ENCODE data around the gene SEC23B. TPM values are rescaled to one million over a fixed set of nuclear protein-coding genes. Genes with fewer than 3 reads are reported as not detected.

The SEC23B gene
- total and polyA plus RNA-seq, 2 of the 13 experiments (the other 11 are each of a cell fraction or from before 2014, with no cell fraction given): 114 to 120 TPM

DNA sequence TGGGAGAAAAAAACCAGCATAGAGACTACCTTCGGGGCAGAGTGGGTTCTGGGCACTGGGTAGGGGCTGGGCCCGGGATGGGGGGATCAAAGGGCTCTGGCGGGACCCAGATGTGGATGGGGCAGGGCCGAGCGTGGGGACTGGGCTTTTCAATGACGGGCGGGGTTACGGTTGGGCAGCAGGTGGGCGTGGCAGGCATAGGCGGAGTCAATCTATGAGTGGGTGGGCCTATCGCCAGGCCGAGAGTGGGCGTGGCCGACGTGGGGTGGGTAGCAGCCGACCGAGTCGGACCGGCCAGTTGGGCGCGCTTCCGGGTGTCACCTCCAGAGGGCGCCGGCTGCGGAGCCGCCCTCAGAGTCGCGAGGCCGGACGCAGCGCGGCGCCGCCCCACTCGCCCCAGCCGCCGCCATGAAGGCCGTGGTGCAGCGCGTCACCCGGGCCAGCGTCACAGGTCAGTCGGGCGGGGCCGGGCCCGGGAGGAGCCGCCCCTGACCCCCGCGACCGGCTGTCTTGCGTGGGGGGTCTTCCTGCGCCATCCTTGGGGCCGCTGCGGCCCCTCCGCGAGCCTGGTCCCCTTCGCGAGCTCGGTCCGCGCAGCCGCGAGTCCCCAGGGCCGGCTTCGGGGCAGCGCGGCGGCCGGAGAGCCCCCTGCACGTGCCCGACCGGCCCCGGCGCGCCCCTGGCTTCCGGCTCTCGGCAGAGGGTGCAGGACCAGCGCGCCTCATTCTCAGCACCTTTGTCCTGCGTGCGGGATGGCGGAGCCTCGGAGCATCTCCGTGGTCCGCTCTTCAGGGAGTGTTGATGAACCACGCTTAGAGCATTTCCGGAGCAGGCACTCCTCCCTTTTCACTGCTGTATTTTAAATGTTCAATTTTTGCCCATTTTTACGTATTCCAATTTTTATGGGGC is 80.2 kb downstream of the SEC23B start, which contains the start of gene DTD1 (continued):
- TF ChIP-seq SAP130 (CRISPR knock-in tag; IDR thresholded peaks at IDR 0.05; ENCODE audit: low read depth) (peak; percentile 81), TRIM24 (CRISPR knock-in tag; IDR thresholded peaks at IDR 0.05) (no peak), ZMYM4 (CRISPR knock-in tag; IDR thresholded peaks at IDR 0.05) (peak; percentile 99), ZNF501 (CRISPR knock-in tag; IDR thresholded peaks at IDR 0.05) (no peak; the same call in 1 of the 2 replicates), PRPF4 (IDR thresholded peaks at IDR 0.05; ENCODE audit: low read depth, low read length, poor library complexity, severe bottlenecking) (no peak), NR3C1 (CRISPR knock-in tag; IDR thresholded peaks at IDR 0.05) (no peak), ZNF264 (CRISPR knock-in tag; IDR thresholded peaks at IDR 0.05) (peak; percentile 65; the same call in 1 of the 2 replicates), ZNF644 (CRISPR knock-in tag; IDR thresholded peaks at IDR 0.05; ENCODE audit: low read depth) (no peak), GATAD2A (CRISPR knock-in tag; IDR thresholded peaks at IDR 0.05) (no peak; the same call in 1 of the 2 replicates), ZNF749 (CRISPR knock-in tag; IDR thresholded peaks at IDR 0.05; ENCODE audit: borderline replicate concordance) (0 out of 2 replicates have a peak, but pooled peaks have one; percentile 3), ZNF234 (CRISPR knock-in tag; conservative IDR thresholded peaks at IDR 0.05) (no peak), ZNF251 (CRISPR knock-in tag; IDR thresholded peaks at IDR 0.05) (no peak), ZNF296 (CRISPR knock-in tag; conservative IDR thresholded peaks at IDR 0.05) (no peak), NFE2L2 (IDR thresholded peaks at IDR 0.05; ENCODE audit: low read length) (no peak), FOXA1 (IDR thresholded peaks at IDR 0.05) (no peak), FOXA1 (CRISPR knock-in tag; IDR thresholded peaks at IDR 0.05) (peak; percentile 22; the same call in 1 of the 2 replicates), ZSCAN30 (CRISPR knock-in tag; IDR thresholded peaks at IDR 0.05) (no peak), TCF7L2 (IDR thresholded peaks at IDR 0.05; ENCODE audit: low read depth, low read length) (no peak), CENPT (CRISPR knock-in tag; IDR thresholded peaks at IDR 0.05; ENCODE audit: low read depth) (no peak; the same call in 1 of the 2 replicates), MAFF (IDR thresholded peaks at IDR 0.05; ENCODE audit: low read depth, low read length) (no peak), ZNF101 (CRISPR knock-in tag; IDR thresholded peaks at IDR 0.05; ENCODE audit: borderline replicate concordance, low read depth) (no peak), ZC3H13 (CRISPR knock-in tag; IDR thresholded peaks at IDR 0.05) (peak; percentile 89; the same call in 1 of the 2 replicates), ZMYM3 (CRISPR knock-in tag; IDR thresholded peaks at IDR 0.05) (no peak), TAF1 (CRISPR knock-in tag; IDR thresholded peaks at IDR 0.05) (peak; percentile 66)
- TF ChIP-seq, protein P1, sequence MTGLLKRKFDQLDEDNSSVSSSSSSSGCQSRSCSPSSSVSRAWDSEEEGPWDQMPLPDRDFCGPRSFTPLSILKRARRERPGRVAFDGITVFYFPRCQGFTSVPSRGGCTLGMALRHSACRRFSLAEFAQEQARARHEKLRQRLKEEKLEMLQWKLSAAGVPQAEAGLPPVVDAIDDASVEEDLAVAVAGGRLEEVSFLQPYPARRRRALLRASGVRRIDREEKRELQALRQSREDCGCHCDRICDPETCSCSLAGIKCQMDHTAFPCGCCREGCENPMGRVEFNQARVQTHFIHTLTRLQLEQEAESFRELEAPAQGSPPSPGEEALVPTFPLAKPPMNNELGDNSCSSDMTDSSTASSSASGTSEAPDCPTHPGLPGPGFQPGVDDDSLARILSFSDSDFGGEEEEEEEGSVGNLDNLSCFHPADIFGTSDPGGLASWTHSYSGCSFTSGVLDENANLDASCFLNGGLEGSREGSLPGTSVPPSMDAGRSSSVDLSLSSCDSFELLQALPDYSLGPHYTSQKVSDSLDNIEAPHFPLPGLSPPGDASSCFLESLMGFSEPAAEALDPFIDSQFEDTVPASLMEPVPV (CRISPR knock-in tag; IDR thresholded peaks at IDR 0.05): peak; percentile 75; the same call in 1 of the 2 replicates
- TF ChIP-seq, protein P2, sequence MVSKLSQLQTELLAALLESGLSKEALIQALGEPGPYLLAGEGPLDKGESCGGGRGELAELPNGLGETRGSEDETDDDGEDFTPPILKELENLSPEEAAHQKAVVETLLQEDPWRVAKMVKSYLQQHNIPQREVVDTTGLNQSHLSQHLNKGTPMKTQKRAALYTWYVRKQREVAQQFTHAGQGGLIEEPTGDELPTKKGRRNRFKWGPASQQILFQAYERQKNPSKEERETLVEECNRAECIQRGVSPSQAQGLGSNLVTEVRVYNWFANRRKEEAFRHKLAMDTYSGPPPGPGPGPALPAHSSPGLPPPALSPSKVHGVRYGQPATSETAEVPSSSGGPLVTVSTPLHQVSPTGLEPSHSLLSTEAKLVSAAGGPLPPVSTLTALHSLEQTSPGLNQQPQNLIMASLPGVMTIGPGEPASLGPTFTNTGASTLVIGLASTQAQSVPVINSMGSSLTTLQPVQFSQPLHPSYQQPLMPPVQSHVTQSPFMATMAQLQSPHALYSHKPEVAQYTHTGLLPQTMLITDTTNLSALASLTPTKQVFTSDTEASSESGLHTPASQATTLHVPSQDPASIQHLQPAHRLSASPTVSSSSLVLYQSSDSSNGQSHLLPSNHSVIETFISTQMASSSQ (IDR thresholded peaks at IDR 0.05; ENCODE audit: low read depth): no peak
- TF ChIP-seq, protein P2 (CRISPR knock-in tag; IDR thresholded peaks at IDR 0.05; ENCODE audit: borderline replicate concordance): no peak
